Liver (tissue), 3 donors: Measurements from ENCODE around the gene MT1F.

Experiments used
- CTCF ChIP-seq: fragments of 150-350 bp; IDR thresholded peaks from 2 replicates; pipeline ENCODE4 v1.5.1; 2017; ENCODE audit warnings: improper control_type of control experiment, low read depth, low read length; ENCODE audit not compliant: missing input control
- EGR1 ChIP-seq, 2 donors: IDR thresholded peaks; 2 replicates each; pipeline ENCODE4 v1.6.1; 2016 to 2018; ENCODE audit warnings: antibody characterized with exemption in 2 of 2, low read depth in 2 of 2
- RXRA ChIP-seq, 2 donors: IDR thresholded peaks; 2 replicates each; pipeline ENCODE4 v1.6.1; 2017 to 2018; ENCODE audit warnings: antibody characterized with exemption in 2 of 2, mild to moderate bottlenecking in 1 of 2
- TAF1 ChIP-seq: conservative IDR thresholded peaks from 2 replicates; pipeline ENCODE4 v1.6.1; 2016; ENCODE audit warnings: antibody characterized with exemption, mild to moderate bottlenecking
- YY1 ChIP-seq: IDR thresholded peaks from 2 replicates; pipeline ENCODE4 v1.6.1; 2016; ENCODE audit warnings: antibody characterized with exemption, mild to moderate bottlenecking
- donor health status: healthy.
- donor health status: healthy.

- TF ChIP-seq TAF1 (no peak), CTCF (no peak), EGR1 (IDR thresholded peaks at IDR 0.05; ENCODE audit: low read depth in 2 of 2) (no peak), RXRA (IDR thresholded peaks at IDR 0.05) (no peak), YY1 (no peak)
Observed at GRCh38 chr16:56643833-56644232, 13.9 kb upstream of the MT1F start.
